Measurements from ENCODE around the gene TMEM132E.
"Not testable (repeated sequence)": the region's sequence is repeated elsewhere in the genome, so short reads cannot be mapped to it uniquely, and the experiment has no call there.

TMEM132E gene

GRCh38 chr17:34579017-34579946, at the start of gene TMEM132E:
TMEM132E (plus strand) TSS chr17:34579582; CDS start chr17:34581077, 1,495 bp downstream.
- DNase-seq, result peak; percentile 44

GRCh38 chr17:34530918-34531317, 48.5 kb upstream of the TMEM132E start:
- DNase-seq, result no peak

GRCh38 chr17:34532281-34533065, 46.9 kb upstream of the TMEM132E start:
- no peak for DNase-seq

GRCh38 chr17:34533806-34534527, 45.4 kb upstream of the TMEM132E start:
- DNase-seq, result no peak

- DNase-seq, result no peak
Observed at GRCh38 chr17:34537445-34537844, 41.9 kb upstream of the TMEM132E start.

GRCh38 chr17:34538582-34538981, 40.8 kb upstream of the TMEM132E start:
- not testable (repeated sequence) for DNase-seq

- no peak for DNase-seq
Observed at GRCh38 chr17:34539881-34540280, 39.5 kb upstream of the TMEM132E start.

GRCh38 chr17:34542700-34543336, 36.6 kb upstream of the TMEM132E start:
- peak; percentile 14 for DNase-seq

- no peak for DNase-seq
Observed at GRCh38 chr17:34547453-34548063, 31.8 kb upstream of the TMEM132E start.

GRCh38 chr17:34549966-34550365, 29.4 kb upstream of the TMEM132E start:
- DNase-seq, result no peak

GRCh38 chr17:34553907-34554306, 25.5 kb upstream of the TMEM132E start:
- DNase-seq, result no peak

- DNase-seq, result no peak
Observed at GRCh38 chr17:34556384-34556783, 23.0 kb upstream of the TMEM132E start.

GRCh38 chr17:34556931-34557330, 22.5 kb upstream of the TMEM132E start:
- DNase-seq, result peak; percentile 27

- no peak for DNase-seq
Observed at GRCh38 chr17:34561328-34561727, 18.1 kb upstream of the TMEM132E start.

- DNase-seq, result peak; percentile 46
Observed at GRCh38 chr17:34562387-34562786, 17.0 kb upstream of the TMEM132E start.

- no peak for DNase-seq
Observed at GRCh38 chr17:34565713-34566112, 13.7 kb upstream of the TMEM132E start.

- no peak for DNase-seq
Observed at GRCh38 chr17:34566201-34566600, 13.2 kb upstream of the TMEM132E start.

- DNase-seq, result no peak
Observed at GRCh38 chr17:34566873-34567272, 12.5 kb upstream of the TMEM132E start.

- no peak for DNase-seq
Observed at GRCh38 chr17:34567691-34568465, 11.5 kb upstream of the TMEM132E start.

GRCh38 chr17:34568953-34569352, 10.4 kb upstream of the TMEM132E start:
- DNase-seq, result no peak

GRCh38 chr17:34569591-34569990, 9.8 kb upstream of the TMEM132E start:
- DNase-seq, result no peak
